ENCODE measurements around the gene SLA2.
"Not testable (repeated sequence)": the region's sequence is repeated elsewhere in the genome, so short reads cannot be mapped to it uniquely, and the experiment has no call there.

SLA2 gene

GRCh38 chr20:36644706-36645095 lies 1.3 kb downstream of the SLA2 start:
- no peak for FAIRE-seq

DNA sequence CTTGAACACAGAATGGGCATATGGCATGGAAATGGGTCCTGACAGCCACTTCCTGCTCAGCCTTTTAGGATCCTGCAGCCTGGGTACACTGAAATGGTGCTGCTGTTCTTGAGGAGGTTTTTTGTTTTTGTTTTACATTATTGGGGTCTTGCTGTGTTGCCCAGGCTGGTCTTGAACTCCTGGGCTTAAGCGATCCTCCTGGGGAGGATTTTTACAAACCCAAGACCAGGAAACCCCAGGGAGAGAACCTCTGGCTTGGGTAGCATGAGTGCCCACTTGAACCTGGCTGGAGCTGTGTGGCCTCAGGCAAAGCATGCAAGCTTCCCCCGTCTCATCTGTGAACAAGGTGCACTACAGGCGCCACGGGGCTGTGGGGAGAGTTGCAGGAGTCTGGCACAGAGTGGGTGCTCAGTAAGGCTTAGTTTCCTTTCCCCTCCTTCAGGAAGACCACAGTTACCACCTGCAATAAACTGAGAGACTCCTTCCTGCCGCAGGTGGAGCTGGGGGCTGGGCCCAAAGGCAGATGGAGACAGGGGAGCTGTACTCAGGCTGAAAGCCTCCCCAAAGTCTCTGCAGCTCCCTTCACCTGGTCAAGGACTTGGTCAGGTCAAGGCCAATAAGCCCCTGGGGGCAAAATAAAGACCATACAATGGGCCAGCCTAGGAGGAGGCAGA lies 1.8 kb downstream of the SLA2 start:
- FAIRE-seq = no peak

- no peak for FAIRE-seq
Observed at GRCh38 chr20:36642136-36642535, 3.9 kb downstream of the SLA2 start.

DNA sequence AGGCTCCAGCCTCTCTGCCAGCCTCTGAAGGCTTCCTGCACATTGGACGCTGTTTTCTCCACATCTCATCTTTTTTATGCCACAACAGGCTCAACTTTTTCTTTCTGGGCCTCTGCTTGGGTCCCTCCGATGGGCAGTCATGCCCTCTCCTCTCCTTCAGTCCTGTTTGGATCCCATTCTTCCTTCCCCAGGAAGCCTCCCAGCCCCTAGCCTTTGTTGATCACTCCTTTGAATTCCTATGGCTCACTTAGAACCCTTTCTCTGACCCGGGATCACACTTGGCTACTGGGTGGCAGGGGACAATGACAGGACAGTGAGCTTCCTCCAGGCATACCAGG lies 4.5 kb downstream of the SLA2 start:
- FAIRE-seq = no peak

DNA sequence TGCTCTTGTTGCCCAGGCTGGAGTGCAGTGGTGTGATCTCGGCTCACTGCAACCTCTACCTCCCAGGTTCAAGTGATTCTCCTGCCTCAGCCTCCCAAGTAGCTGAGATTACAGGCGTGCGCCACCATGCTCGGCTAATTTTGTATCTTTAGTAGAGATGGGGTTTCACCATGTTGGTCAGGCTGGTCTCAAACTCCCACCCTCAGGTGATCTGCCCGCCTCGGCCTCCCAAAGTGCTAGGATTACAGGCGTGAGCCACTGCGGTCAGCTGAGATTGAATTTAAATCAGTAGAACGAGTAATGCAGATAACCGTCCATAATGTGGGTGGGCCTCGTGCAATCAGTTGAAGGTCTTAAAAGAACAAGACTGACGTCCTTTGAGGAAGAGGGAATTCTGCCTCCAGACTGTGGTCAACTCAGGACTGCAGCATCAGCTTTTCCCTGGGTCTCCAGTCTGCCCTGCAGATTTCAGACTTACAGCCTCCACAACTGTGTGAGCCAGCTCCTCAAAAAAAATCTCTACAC lies 7.1 kb downstream of the SLA2 start:
- FAIRE-seq = not testable (repeated sequence)

GRCh38 chr20:36634342-36634741 lies 11.7 kb downstream of the SLA2 start:
- no peak for FAIRE-seq

DNA sequence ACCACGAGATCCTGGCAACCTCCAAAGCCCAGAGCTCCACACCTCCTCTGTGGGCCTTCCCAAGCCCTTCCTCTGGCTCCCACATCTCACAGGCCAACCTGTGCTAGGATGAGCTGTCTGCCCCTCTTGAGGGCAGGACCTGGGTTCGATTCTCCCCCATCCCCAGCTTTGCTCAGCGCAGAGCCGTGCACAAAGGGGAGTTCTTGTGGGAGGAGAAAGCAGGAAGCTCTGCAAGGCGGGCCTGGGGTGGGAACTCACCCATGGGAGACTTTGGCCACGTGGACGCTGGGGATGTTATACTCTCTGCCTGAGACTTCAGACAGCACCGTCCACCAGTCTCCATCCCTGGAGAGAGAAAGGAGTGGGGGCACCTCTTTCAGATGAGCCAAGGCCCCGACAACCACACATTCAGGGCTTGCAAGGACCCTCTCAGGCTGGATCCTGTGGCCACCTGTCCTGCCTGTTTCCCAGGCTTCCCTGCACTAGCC lies 12.7 kb downstream of the SLA2 start:
- no peak for FAIRE-seq

- FAIRE-seq = no peak
Observed at GRCh38 chr20:36632487-36633284, 13.3 kb downstream of the SLA2 start.

GRCh38 chr20:36632147-36632486 lies 13.9 kb downstream of the SLA2 start:
- no peak for FAIRE-seq

GRCh38 chr20:36631646-36632045 lies 14.3 kb downstream of the SLA2 start:
- FAIRE-seq = no peak

- no peak for FAIRE-seq
Observed at GRCh38 chr20:36629719-36630681, 16.0 kb downstream of the SLA2 start.

DNA sequence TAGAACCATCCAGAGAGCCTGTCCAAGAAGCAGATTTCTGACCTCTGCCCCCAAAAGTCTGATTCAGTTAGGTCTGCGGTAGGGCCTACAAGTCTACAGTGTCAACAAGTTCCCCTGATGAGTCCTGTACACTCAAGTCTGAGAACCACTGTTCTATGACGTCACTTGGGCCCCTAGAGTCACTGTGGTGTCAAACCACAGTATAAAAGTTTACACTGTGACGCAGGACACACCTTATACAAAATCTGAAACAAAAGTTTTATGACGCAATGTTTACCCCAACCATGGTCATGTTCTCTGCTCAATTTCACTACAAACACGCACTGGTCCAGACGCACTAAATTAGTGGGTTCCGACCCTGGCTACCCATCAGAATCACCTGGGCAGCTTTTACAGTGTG lies 17.9 kb downstream of the SLA2 start:
- no peak for FAIRE-seq

DNA sequence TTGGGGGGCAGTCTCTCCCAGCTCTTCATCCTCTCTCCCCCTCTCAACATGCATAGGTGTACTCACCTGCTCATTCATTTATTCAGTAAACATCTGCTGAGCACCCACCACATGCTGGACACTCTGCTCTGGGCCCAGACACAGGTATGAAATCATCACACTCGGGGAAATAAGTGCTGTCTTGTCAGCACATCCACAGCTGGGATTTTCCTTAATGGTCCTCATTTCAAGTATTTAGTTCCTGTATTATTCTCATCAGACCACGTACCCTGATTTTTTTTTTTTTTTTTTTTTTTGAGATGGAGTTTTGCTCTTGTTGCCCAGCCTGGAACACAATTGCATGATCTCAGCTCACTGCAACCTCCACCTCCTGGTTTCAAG lies 21.1 kb downstream of the SLA2 start:
- no peak for FAIRE-seq

DNA sequence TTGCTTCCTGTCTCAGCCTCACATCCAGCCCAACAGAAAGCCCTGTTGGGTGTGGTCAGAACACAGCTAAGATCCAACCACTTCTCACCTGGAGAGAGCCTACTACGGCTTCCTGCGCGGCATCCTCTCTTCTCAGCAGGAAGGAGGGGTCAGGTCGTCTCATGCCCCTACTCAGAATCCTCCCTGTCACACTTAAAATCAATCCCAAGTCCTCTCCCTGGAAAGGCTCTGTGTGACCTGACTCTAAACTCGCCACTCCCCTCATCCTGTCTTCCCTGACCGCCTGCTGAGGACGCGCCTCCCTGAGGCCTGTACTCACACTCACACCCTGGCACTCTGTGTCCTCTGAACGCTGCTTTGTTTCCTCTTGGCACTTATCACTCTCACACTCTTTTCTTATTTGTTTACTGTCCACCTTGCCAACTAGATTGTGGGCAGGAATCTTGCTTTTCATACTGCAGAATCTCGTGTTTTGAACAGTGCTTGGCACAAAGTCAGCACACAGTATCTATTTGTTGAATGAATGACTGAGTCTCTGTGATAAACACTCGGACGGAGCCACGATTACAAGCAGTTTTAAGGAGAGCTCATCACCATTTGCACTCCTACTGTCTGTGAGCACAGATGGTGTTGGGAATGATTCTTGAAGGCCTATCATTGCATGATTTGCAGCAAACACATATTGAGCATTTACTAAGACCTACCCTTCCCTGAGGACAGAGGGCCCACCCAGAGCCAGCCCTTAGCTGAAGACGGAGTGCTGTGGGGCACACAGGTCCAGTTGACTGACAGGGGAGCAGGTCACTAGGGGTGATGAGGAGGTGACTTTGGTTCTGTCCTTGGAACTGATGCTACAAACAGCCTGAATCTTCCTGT lies 21.7 kb downstream of the SLA2 start:
- FAIRE-seq = no peak

GRCh38 chr20:36623444-36623843 lies 22.6 kb downstream of the SLA2 start:
- FAIRE-seq = no peak

DNA sequence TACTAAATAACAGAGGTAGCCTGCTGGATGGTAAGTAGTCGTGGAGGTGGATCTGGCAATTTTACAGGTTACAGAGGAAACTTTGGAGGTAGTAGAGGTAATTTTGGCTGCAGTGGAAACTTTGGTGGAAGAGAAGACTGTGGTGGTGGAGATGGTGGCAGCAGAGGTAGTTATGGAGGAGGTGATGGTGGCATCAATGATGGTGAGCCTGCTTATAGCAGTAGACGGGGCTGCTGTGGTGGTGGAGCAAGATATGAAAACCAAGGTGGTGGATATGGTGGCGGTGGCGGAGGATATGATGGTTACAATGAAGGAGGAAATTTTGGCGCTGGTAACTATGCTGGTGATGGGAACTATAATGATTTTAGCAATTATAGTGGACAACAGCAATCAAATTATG lies 25.1 kb downstream of the SLA2 start:
- no peak for FAIRE-seq

- FAIRE-seq = no peak
Observed at GRCh38 chr20:36614781-36615557, 31.0 kb downstream of the SLA2 start.

- no peak for FAIRE-seq
Observed at GRCh38 chr20:36613974-36614373, 32.0 kb downstream of the SLA2 start.

GRCh38 chr20:36611625-36612024 lies 34.4 kb downstream of the SLA2 start:
- no peak for FAIRE-seq

- not testable (repeated sequence) for FAIRE-seq
Observed at GRCh38 chr20:36608388-36608728, 37.6 kb downstream of the SLA2 start.

Measured in endometrium (tissue), 2 donors.